ENCODE data around the gene TLE4. TPM values are rescaled to one million over a fixed set of nuclear protein-coding genes. Genes with fewer than 3 reads are reported as not detected.

The TLE4 gene
- total and polyA plus RNA-seq, 2 experiments from 2014 or later: 45.8 to 72.9 TPM

GRCh38 chr9:79578891-79579290, 7.1 kb downstream of the TLE4 start:
- Histone ChIP-seq H3K4me1 (ENCODE audit: insufficient read depth) (peaks cover 46% of the 10 kb centered on the region), H3K79me2 (replicated peaks; ENCODE audit: insufficient read depth) (peaks cover 97% of the 10 kb centered on the region), H3K4me2 (no peak overlapping the region), H3F3A (replicated peaks; ENCODE audit: low read depth) (no peaks in the 10 kb centered on the region), H3K27ac (ENCODE audit: low read depth) (no peak overlapping the region), H3K4me3 (no peak overlapping the region), H3K9me2 (ENCODE audit: insufficient read depth) (no peaks in the 10 kb centered on the region), H3K36me3 (ENCODE audit: insufficient read depth) (no peaks in the 10 kb centered on the region; the same call in 1 of the 2 replicates), H3K27me3 (ENCODE audit: insufficient read depth) (no peaks in the 10 kb centered on the region), H2AFZ (no peak overlapping the region), H4K20me1 (replicated peaks; ENCODE audit: insufficient read depth) (peaks cover 13% of the 10 kb centered on the region)
- H3K4me1 Mint-ChIP-seq: peaks cover 54% of the 10 kb centered on the region
- no peak for DNase-seq (ENCODE audit: low spot score)
- no peak overlapping the region for H3K27ac Mint-ChIP-seq
- ATAC-seq: no peak
- H3K36me3 Mint-ChIP-seq (ENCODE audit: low read depth): peaks cover 9% of the 10 kb centered on the region
- TF ChIP-seq POLR2AphosphoS5 (IDR thresholded peaks at IDR 0.05; ENCODE audit: low read depth) (no peak), CREB1 (CRISPR knock-in tag; IDR thresholded peaks at IDR 0.05; ENCODE audit: low read depth) (no peak), EZH2 (IDR thresholded peaks at IDR 0.05; ENCODE audit: low read depth, unreplicated experiment) (no peak)
- H3K4me3 Mint-ChIP-seq: no peak overlapping the region
- peaks cover 5% of the 10 kb centered on the region for H3K27me3 Mint-ChIP-seq (ENCODE audit: insufficient read depth, low read depth, poor library complexity)
- H3K9me3 Mint-ChIP-seq: no peaks in the 10 kb centered on the region; the same call in 1 of the 3 replicates

- no peak overlapping the region for H3K4me3 Mint-ChIP-seq
- Histone ChIP-seq H3K79me2 (replicated peaks; ENCODE audit: insufficient read depth) (peaks cover 97% of the 10 kb centered on the region), H2AFZ (no peak overlapping the region), H3K4me3 (no peak overlapping the region), H3K27me3 (ENCODE audit: insufficient read depth) (no peaks in the 10 kb centered on the region), H3K4me2 (no peak overlapping the region), H3K9me2 (ENCODE audit: insufficient read depth) (no peaks in the 10 kb centered on the region), H3K4me1 (ENCODE audit: insufficient read depth) (peaks cover 44% of the 10 kb centered on the region), H4K20me1 (replicated peaks; ENCODE audit: insufficient read depth) (peaks cover 16% of the 10 kb centered on the region), H3K36me3 (ENCODE audit: insufficient read depth) (no peaks in the 10 kb centered on the region; the same call in 1 of the 2 replicates), H3F3A (replicated peaks; ENCODE audit: low read depth) (no peaks in the 10 kb centered on the region), H3K27ac (ENCODE audit: low read depth) (no peak overlapping the region)
- no peaks in the 10 kb centered on the region; the same call in 2 of the 3 replicates for H3K9me3 Mint-ChIP-seq
- ATAC-seq (no peak), DNase-seq (ENCODE audit: low spot score) (no peak)
- peaks cover 8% of the 10 kb centered on the region; the same call in 2 of the 3 replicates for H3K36me3 Mint-ChIP-seq (ENCODE audit: low read depth)
- TF ChIP-seq POLR2AphosphoS5 (IDR thresholded peaks at IDR 0.05; ENCODE audit: low read depth) (no peak), EZH2phosphoT487 (IDR thresholded peaks at IDR 0.05; ENCODE audit: unreplicated experiment) (no peak), STAT1 (IDR thresholded peaks at IDR 0.05; ENCODE audit: unreplicated experiment) (no peak), REST (IDR thresholded peaks at IDR 0.05; ENCODE audit: unreplicated experiment) (no peak), ZNF462 (CRISPR knock-in tag; IDR thresholded peaks at IDR 0.05) (no peak), NANOG (IDR thresholded peaks at IDR 0.05; ENCODE audit: borderline replicate concordance) (no peak), CTCF (conservative IDR thresholded peaks at IDR 0.05; ENCODE audit: low read depth in 2 of 2) (no peak), JUNB (IDR thresholded peaks at IDR 0.05; ENCODE audit: unreplicated experiment) (no peak), ZNF114 (CRISPR knock-in tag; IDR thresholded peaks at IDR 0.05) (no peak), EZH2 (IDR thresholded peaks at IDR 0.05; ENCODE audit: low read depth, unreplicated experiment) (no peak)
- H3K27ac Mint-ChIP-seq: no peak overlapping the region
- peaks cover 5% of the 10 kb centered on the region for H3K27me3 Mint-ChIP-seq (ENCODE audit: insufficient read depth, low read depth, poor library complexity)
- peaks cover 55% of the 10 kb centered on the region for H3K4me1 Mint-ChIP-seq
Measured at GRCh38 chr9:79579624-79580023, 7.9 kb downstream of the TLE4 start.

Measured in GM23338 (cell line).